RPMI7951 (cell line): ENCODE data around the gene HNRNPH2. TPM values are rescaled to one million over a fixed set of nuclear protein-coding genes. Genes with fewer than 3 reads are reported as not detected.

ENCODE experiments used
- DNase-seq: peaks from one replicate; pipeline ENCODE4 v3.0.0-alpha.2; 2012; ENCODE audit warnings: low read depth
- total RNA-seq: library from RNA; depleted of rRNA; stranded (reverse); fragments of >200 nt; shearing (Covaris generic); gene quantifications from 2 replicates; pipeline ENCODE4 v1.2.3, GENCODE V29; 2014

HNRNPH2 gene
- total RNA-seq, 1 experiment from 2014 or later: 46.1 TPM

GRCh38 chrX:101395789-101396188 lies 12.2 kb upstream of the HNRNPH2 start:
- DNase-seq: no peak

GRCh38 chrX:101397779-101398178 lies 10.2 kb upstream of the HNRNPH2 start:
- no peak for DNase-seq

GRCh38 chrX:101398694-101399093 lies 9.3 kb upstream of the HNRNPH2 start:
- no peak for DNase-seq

- no peak for DNase-seq
These were observed 8.2 kb upstream of the HNRNPH2 start for GRCh38 chrX:101399825-101400224.

GRCh38 chrX:101407167-101407747 lies 765 bp upstream of the HNRNPH2 start:
- DNase-seq: no peak

- no peak for DNase-seq
These were observed 465 bp downstream of the HNRNPH2 start for GRCh38 chrX:101408532-101408841.

GRCh38 chrX:101409043-101409442 lies 1.0 kb downstream of the HNRNPH2 start:
- DNase-seq: no peak

GRCh38 chrX:101410461-101410860 lies 2.4 kb downstream of the HNRNPH2 start:
- DNase-seq: no peak

GRCh38 chrX:101411984-101412383 lies 4.0 kb downstream of the HNRNPH2 start:
- DNase-seq: no peak

GRCh38 chrX:101415180-101416145 lies 7.4 kb downstream of the HNRNPH2 start:
- peak; percentile 61 for DNase-seq

- DNase-seq: no peak
These were observed 8.7 kb downstream of the HNRNPH2 start for GRCh38 chrX:101416691-101417090.

- DNase-seq: no peak
These were observed 9.2 kb downstream of the HNRNPH2 start for GRCh38 chrX:101417190-101417589.

GRCh38 chrX:101417981-101418841 lies 10.2 kb downstream of the HNRNPH2 start:
- peak; percentile 37 for DNase-seq

- no peak for DNase-seq
These were observed 11.5 kb downstream of the HNRNPH2 start for GRCh38 chrX:101419489-101419888.

- DNase-seq: no peak
These were observed 19.9 kb downstream of the HNRNPH2 start for GRCh38 chrX:101427954-101428353.

- peak; percentile 47 for DNase-seq
These were observed 21.9 kb downstream of the HNRNPH2 start for GRCh38 chrX:101429934-101430333.

GRCh38 chrX:101430457-101431078 lies 22.5 kb downstream of the HNRNPH2 start:
- DNase-seq: peak; percentile 63

- no peak for DNase-seq
These were observed 34.1 kb downstream of the HNRNPH2 start for GRCh38 chrX:101442085-101442484.

GRCh38 chrX:101449279-101449678 lies 41.3 kb downstream of the HNRNPH2 start:
- no peak for DNase-seq

GRCh38 chrX:101450085-101450484 lies 42.1 kb downstream of the HNRNPH2 start:
- no peak for DNase-seq

GRCh38 chrX:101450961-101451360 lies 42.9 kb downstream of the HNRNPH2 start:
- DNase-seq: no peak

- no peak for DNase-seq
These were observed 44.0 kb downstream of the HNRNPH2 start for GRCh38 chrX:101452056-101452455.
